CD8-positive, alpha-beta memory T cell (primary cell): ENCODE results near the gene AKAP6. TPM values are rescaled to one million over a fixed set of nuclear protein-coding genes. Genes with fewer than 3 reads are reported as not detected.

Experiments used
- CTCF ChIA-PET: fragments of 350-600 bp; sonication (Branson Sonifier 250); formaldehyde crosslinking; loops from one replicate; lab custom pipeline; 2021; ENCODE audit warnings: antibody characterized with exemption; lab: Charles Lee
- POLR2A ChIA-PET: fragments of 350-600 bp; sonication (Branson Sonifier 250); formaldehyde crosslinking; loops from one replicate; lab custom pipeline; 2021; ENCODE audit warnings: antibody characterized with exemption; lab: Charles Lee
- DNase-seq, 5 donors: peaks; one replicate each; pipeline versions ENCODE4 v3.0.0 to v3.0.0-alpha.2; 2020 to 2022; ENCODE audit warnings: mixed read lengths in 1 of 5
- H3K27ac ChIP-seq: one replicate; pipeline ENCODE4 v1.7.0; 2013; ENCODE audit warnings: low read depth, mild to moderate bottlenecking, low read length, moderate library complexity
- H3K27me3 ChIP-seq: 2 replicates; pipeline ENCODE4 v1.7.0; 2013; ENCODE audit warnings: low read length, mild to moderate bottlenecking; ENCODE audit not compliant: insufficient read depth, poor library complexity, severe bottlenecking
- H3K36me3 ChIP-seq: 2 replicates; pipeline ENCODE4 v1.7.0; 2013; ENCODE audit warnings: mild to moderate bottlenecking, low read length, moderate library complexity; ENCODE audit not compliant: insufficient read depth
- H3K4me1 ChIP-seq: 2 replicates; pipeline ENCODE4 v1.7.0; 2013; ENCODE audit warnings: mild to moderate bottlenecking, low read length, moderate library complexity; ENCODE audit not compliant: insufficient read depth
- H3K4me3 ChIP-seq: 2 replicates; pipeline ENCODE4 v1.7.0; 2013; ENCODE audit warnings: mild to moderate bottlenecking, low read length
- H3K9me3 ChIP-seq: 2 replicates; pipeline ENCODE4 v1.7.0; 2013; ENCODE audit warnings: mild to moderate bottlenecking, low read length
- H3K27ac Mint-ChIP-seq, 8 donors: one replicate each; pipeline ENCODE4 v1.8.0; 2020 to 2021; ENCODE audit warnings: mixed read lengths in 8 of 8, mild to moderate bottlenecking in 6 of 8, inconsistent platforms in 3 of 8, moderate library complexity in 3 of 8
- H3K27me3 Mint-ChIP-seq, 2 donors: one replicate each; pipeline ENCODE4 v1.8.0; 2020 to 2021; ENCODE audit warnings: mixed read lengths in 2 of 2, mild to moderate bottlenecking in 1 of 2, moderate library complexity in 1 of 2
- H3K36me3 Mint-ChIP-seq, 3 donors: one replicate each; pipeline ENCODE4 v1.8.0; 2020 to 2021; ENCODE audit warnings: mixed read lengths in 3 of 3, inconsistent platforms in 1 of 3, mild to moderate bottlenecking in 1 of 3
- H3K4me1 Mint-ChIP-seq, 3 donors: one replicate each; pipeline ENCODE4 v1.8.0; 2020 to 2021; ENCODE audit warnings: mixed read lengths in 3 of 3, inconsistent platforms in 1 of 3, mild to moderate bottlenecking in 1 of 3
- H3K4me3 Mint-ChIP-seq, 7 donors: one replicate each; pipeline ENCODE4 v1.8.0; 2020 to 2021; ENCODE audit warnings: mixed read lengths in 7 of 7, mild to moderate bottlenecking in 6 of 7, moderate library complexity in 4 of 7, inconsistent platforms in 2 of 7
- H3K9me3 Mint-ChIP-seq, 5 donors: one replicate each; pipeline ENCODE4 v1.8.0; 2020 to 2022; ENCODE audit warnings: mixed read lengths in 5 of 5, mild to moderate bottlenecking in 3 of 5, moderate library complexity in 2 of 5, inconsistent platforms in 1 of 5
- polyA plus RNA-seq: library from polyadenylated mRNA; unstranded; fragments of 300-500 nt; fragmentation: Illumina TruSeq; gene quantifications from one replicate; pipeline ENCODE4 v1.2.3, GENCODE V29; 2021
- total RNA-seq, 2 experiments: library from RNA; stranded (reverse); gene quantifications; one replicate each; pipeline ENCODE4 v1.2.3, GENCODE V29; 2021

The AKAP6 gene
- total and polyA plus RNA-seq, 3 experiments from 2014 or later: 0.49 to 1.5 (median 1.4) TPM

DNA sequence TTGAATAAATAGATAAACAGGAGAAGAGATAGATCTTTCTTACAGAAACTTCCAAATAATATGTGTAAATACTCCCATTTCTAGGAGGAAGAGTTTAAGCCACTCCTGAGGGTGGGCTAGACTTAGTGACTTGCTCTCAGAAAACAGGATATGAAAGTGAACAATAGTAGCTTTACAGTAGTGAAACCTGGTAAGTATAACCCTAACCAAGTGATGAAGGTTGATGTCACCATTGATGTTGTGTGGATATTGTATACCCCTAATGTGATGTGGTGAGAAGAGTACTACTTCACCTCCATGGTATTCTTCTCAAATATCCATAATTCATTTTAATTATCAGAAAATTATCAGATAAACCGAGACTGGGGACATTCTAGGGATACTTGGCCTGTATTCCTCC is 20.9 kb downstream of the AKAP6 start:
- DNase-seq: no peak
- Histone ChIP-seq H3K36me3 (no peaks in the 10 kb centered on the region), H3K4me1 (no peaks in the 10 kb centered on the region), H3K9me3 (no peaks in the 10 kb centered on the region), H3K27ac (no peak overlapping the region), H3K27me3 (no peaks in the 10 kb centered on the region), H3K4me3 (no peak overlapping the region)
- Mint-ChIP-seq H3K27ac (no peak overlapping the region), H3K36me3 (no peaks in the 10 kb centered on the region), H3K4me3 (no peak overlapping the region), H3K9me3 (peaks cover 0 to 7% (median 2%) of the 10 kb centered on the region in 5 donors), H3K4me1 (no peaks in the 10 kb centered on the region), H3K27me3 (no peaks in the 10 kb centered on the region)
- ChIA-PET CTCF (no interaction called here), POLR2A (no interaction called here)

- Mint-ChIP-seq H3K27me3 (no peaks in the 10 kb centered on the region), H3K4me3 (no peak overlapping the region), H3K27ac (no peak overlapping the region), H3K36me3 (no peaks in the 10 kb centered on the region), H3K9me3 (peaks cover 0 to 7% (median 2%) of the 10 kb centered on the region in 5 donors), H3K4me1 (no peaks in the 10 kb centered on the region)
- ChIA-PET CTCF (no interaction called here), POLR2A (no interaction called here)
- H3K27ac ChIP-seq: no peak overlapping the region
- no peaks in the 10 kb centered on the region for H3K27me3 ChIP-seq
- no peaks in the 10 kb centered on the region for H3K36me3 ChIP-seq
- H3K4me1 ChIP-seq: no peaks in the 10 kb centered on the region
- no peaks in the 10 kb centered on the region for H3K9me3 ChIP-seq
- no peak for DNase-seq
- no peak overlapping the region for H3K4me3 ChIP-seq
These were observed 23.5 kb downstream of the AKAP6 start for GRCh38 chr14:32352631-32353030.

GRCh38 chr14:32354716-32355115 is 25.6 kb downstream of the AKAP6 start:
- no peak overlapping the region for H3K27ac Mint-ChIP-seq
- no peaks in the 10 kb centered on the region for H3K36me3 Mint-ChIP-seq
- no peak for DNase-seq
- H3K4me1 Mint-ChIP-seq: no peaks in the 10 kb centered on the region
- no peak overlapping the region for H3K4me3 Mint-ChIP-seq
- no peaks in the 10 kb centered on the region for H3K4me1 ChIP-seq
- no peaks in the 10 kb centered on the region for H3K36me3 ChIP-seq
- no peak overlapping the region for H3K27ac ChIP-seq
- H3K9me3 Mint-ChIP-seq: peaks cover 0 to 7% (median 0%) of the 10 kb centered on the region in 5 donors
- no peaks in the 10 kb centered on the region for H3K9me3 ChIP-seq
- H3K27me3 ChIP-seq: no peaks in the 10 kb centered on the region
- CTCF ChIA-PET: no interaction called here
- POLR2A ChIA-PET: no interaction called here
- no peaks in the 10 kb centered on the region for H3K27me3 Mint-ChIP-seq
- H3K4me3 ChIP-seq: no peak overlapping the region

GRCh38 chr14:32358781-32359180 is 29.7 kb downstream of the AKAP6 start:
- Histone ChIP-seq H3K4me1 (no peaks in the 10 kb centered on the region), H3K27me3 (no peaks in the 10 kb centered on the region), H3K4me3 (no peak overlapping the region), H3K27ac (no peak overlapping the region), H3K36me3 (no peaks in the 10 kb centered on the region), H3K9me3 (no peaks in the 10 kb centered on the region)
- Mint-ChIP-seq H3K36me3 (no peaks in the 10 kb centered on the region), H3K27ac (no peak overlapping the region), H3K4me1 (no peaks in the 10 kb centered on the region), H3K4me3 (no peak overlapping the region), H3K9me3 (peaks cover 0 to 5% (median 0%) of the 10 kb centered on the region in 5 donors), H3K27me3 (peaks cover 0 to 2% of the 10 kb centered on the region in 2 donors)
- ChIA-PET POLR2A (no interaction called here), CTCF (no interaction called here)
- no peak for DNase-seq

- Mint-ChIP-seq H3K9me3 (no peaks in the 10 kb centered on the region), H3K36me3 (no peaks in the 10 kb centered on the region), H3K4me1 (no peaks in the 10 kb centered on the region), H3K27ac (no peak overlapping the region), H3K4me3 (no peak overlapping the region), H3K27me3 (peaks cover 0 to 4% of the 10 kb centered on the region in 2 donors)
- CTCF ChIA-PET: no interaction called here
- no peak overlapping the region for H3K27ac ChIP-seq
- H3K27me3 ChIP-seq: no peaks in the 10 kb centered on the region
- H3K4me1 ChIP-seq: no peaks in the 10 kb centered on the region
- H3K9me3 ChIP-seq: no peaks in the 10 kb centered on the region
- H3K36me3 ChIP-seq: no peaks in the 10 kb centered on the region
- no peak for DNase-seq
- POLR2A ChIA-PET: no interaction called here
- no peak overlapping the region for H3K4me3 ChIP-seq
These were observed 32.6 kb downstream of the AKAP6 start for GRCh38 chr14:32361674-32362073.

- Mint-ChIP-seq H3K36me3 (no peaks in the 10 kb centered on the region), H3K4me3 (no peak overlapping the region), H3K27me3 (peaks cover 0 to 4% of the 10 kb centered on the region in 2 donors), H3K4me1 (no peaks in the 10 kb centered on the region), H3K27ac (no peak overlapping the region), H3K9me3 (peaks cover 0 to 2% (median 0%) of the 10 kb centered on the region in 5 donors)
- H3K36me3 ChIP-seq: no peaks in the 10 kb centered on the region
- H3K4me3 ChIP-seq: no peak overlapping the region
- no peak overlapping the region for H3K27ac ChIP-seq
- no peak for DNase-seq
- POLR2A ChIA-PET: no interaction called here
- no peaks in the 10 kb centered on the region for H3K9me3 ChIP-seq
- H3K4me1 ChIP-seq: no peaks in the 10 kb centered on the region
- CTCF ChIA-PET: no interaction called here
- H3K27me3 ChIP-seq: no peaks in the 10 kb centered on the region
These were observed 34.7 kb downstream of the AKAP6 start for GRCh38 chr14:32363761-32364160.

- H3K27ac ChIP-seq: no peak overlapping the region
- H3K4me3 ChIP-seq: no peak overlapping the region
- peaks cover 0 to 4% of the 10 kb centered on the region in 2 donors for H3K27me3 Mint-ChIP-seq
- ChIA-PET CTCF (no interaction called here), POLR2A (no interaction called here)
- peaks cover 0 to 2% (median 0%) of the 10 kb centered on the region in 5 donors for H3K9me3 Mint-ChIP-seq
- H3K36me3 ChIP-seq: no peaks in the 10 kb centered on the region
- H3K27ac Mint-ChIP-seq: no peak overlapping the region
- no peaks in the 10 kb centered on the region for H3K36me3 Mint-ChIP-seq
- no peaks in the 10 kb centered on the region for H3K4me1 ChIP-seq
- H3K4me3 Mint-ChIP-seq: no peak overlapping the region
- no peaks in the 10 kb centered on the region for H3K4me1 Mint-ChIP-seq
- H3K27me3 ChIP-seq: no peaks in the 10 kb centered on the region
- no peaks in the 10 kb centered on the region for H3K9me3 ChIP-seq
- DNase-seq: no peak
These were observed 35.8 kb downstream of the AKAP6 start for GRCh38 chr14:32364941-32365340.

- no peaks in the 10 kb centered on the region for H3K36me3 Mint-ChIP-seq
- H3K27me3 ChIP-seq: no peaks in the 10 kb centered on the region
- H3K4me1 Mint-ChIP-seq: no peaks in the 10 kb centered on the region
- ChIA-PET CTCF (no interaction called here), POLR2A (no interaction called here)
- H3K27me3 Mint-ChIP-seq: peaks cover 0 to 4% of the 10 kb centered on the region in 2 donors
- no peak overlapping the region for H3K27ac ChIP-seq
- peaks cover 0 to 2% (median 0%) of the 10 kb centered on the region in 5 donors for H3K9me3 Mint-ChIP-seq
- H3K4me3 ChIP-seq: no peak overlapping the region
- no peaks in the 10 kb centered on the region for H3K36me3 ChIP-seq
- no peaks in the 10 kb centered on the region for H3K4me1 ChIP-seq
- no peak overlapping the region for H3K4me3 Mint-ChIP-seq
- H3K9me3 ChIP-seq: no peaks in the 10 kb centered on the region
- H3K27ac Mint-ChIP-seq: no peak overlapping the region
- no peak for DNase-seq
These were observed 37.3 kb downstream of the AKAP6 start for GRCh38 chr14:32366256-32366879.
